Testis (tissue), 2 donors: ENCODE measurements around the gene GFY.

Source experiments
- POLR2A ChIP-seq: fragments of 450-650 bp; IDR thresholded peaks from one replicate; pipeline ENCODE4 v1.6.1; 2017; ENCODE audit warnings: antibody characterized with exemption, mild to moderate bottlenecking, moderate library complexity
- TF ChIP-seq, protein P1 (sequence below), 3 experiments: fragments of 450-650 bp in 2 of 3; fragments of 200-600 bp in 1 of 3; sonication (generic) in 1 of 3; IDR thresholded peaks; one replicate each; pipeline ENCODE4 v1.5.1; 2016 to 2019; ENCODE audit warnings: antibody characterized with exemption in 3 of 3, mild to moderate bottlenecking in 2 of 3, moderate library complexity in 1 of 3

DNA sequence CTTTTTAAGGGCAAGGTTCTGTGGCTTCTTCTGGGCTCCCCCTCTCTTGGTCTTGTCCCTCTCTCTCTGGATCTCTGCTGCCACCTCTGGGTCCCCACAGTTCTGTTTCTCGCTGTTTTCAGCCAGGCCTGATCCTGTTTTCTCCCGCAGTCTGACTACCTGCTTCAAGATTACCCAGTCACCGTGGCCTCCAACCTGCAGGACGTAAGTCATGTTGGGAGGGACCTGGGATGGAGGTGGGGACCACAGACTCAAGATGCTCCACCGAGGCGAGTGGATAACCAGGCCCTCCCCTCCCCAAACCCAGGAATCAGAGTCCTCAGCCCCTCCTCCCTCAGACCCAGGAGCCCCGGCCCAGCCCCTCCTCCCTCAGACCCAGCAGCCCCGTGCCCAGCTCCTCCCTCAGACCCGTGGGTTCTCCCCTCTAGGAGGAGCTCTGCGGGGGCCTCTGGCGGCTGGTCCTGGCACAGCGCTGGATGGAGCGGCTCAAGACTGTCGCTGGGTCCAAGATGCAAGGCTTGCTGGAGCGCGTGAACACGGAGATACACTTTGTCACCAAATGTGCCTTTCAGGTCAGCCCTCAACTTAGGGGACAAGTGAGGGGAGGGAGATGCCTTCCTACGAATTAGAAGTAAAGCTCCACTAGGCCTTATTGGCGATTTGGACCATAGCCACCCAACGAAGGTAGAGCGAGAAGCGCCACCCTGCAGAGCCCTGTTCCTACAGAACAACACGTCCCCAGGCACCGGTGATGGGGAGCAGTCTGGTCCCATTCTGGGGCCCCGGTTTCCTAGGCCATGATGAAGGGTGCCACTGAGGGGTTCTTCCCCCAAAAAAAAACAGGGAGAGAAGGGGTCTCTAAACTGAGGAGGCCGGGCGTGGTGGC lies 51.0 kb downstream of the GFY start:
- TF ChIP-seq, protein P1, sequence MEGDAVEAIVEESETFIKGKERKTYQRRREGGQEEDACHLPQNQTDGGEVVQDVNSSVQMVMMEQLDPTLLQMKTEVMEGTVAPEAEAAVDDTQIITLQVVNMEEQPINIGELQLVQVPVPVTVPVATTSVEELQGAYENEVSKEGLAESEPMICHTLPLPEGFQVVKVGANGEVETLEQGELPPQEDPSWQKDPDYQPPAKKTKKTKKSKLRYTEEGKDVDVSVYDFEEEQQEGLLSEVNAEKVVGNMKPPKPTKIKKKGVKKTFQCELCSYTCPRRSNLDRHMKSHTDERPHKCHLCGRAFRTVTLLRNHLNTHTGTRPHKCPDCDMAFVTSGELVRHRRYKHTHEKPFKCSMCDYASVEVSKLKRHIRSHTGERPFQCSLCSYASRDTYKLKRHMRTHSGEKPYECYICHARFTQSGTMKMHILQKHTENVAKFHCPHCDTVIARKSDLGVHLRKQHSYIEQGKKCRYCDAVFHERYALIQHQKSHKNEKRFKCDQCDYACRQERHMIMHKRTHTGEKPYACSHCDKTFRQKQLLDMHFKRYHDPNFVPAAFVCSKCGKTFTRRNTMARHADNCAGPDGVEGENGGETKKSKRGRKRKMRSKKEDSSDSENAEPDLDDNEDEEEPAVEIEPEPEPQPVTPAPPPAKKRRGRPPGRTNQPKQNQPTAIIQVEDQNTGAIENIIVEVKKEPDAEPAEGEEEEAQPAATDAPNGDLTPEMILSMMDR (IDR thresholded peaks at IDR 0.05), result peak in 2 of 3 experiments; percentile 14 to 28
- no peak for TF ChIP-seq POLR2A
